ENCODE results near the gene PRSS27. TPM values are rescaled to one million over a fixed set of nuclear protein-coding genes. Genes with fewer than 3 reads are reported as not detected.

Gene PRSS27
- total and polyA plus RNA-seq, 2 of the 4 experiments (the other 2 are of a cell fraction): under 0.01 to 0.58 TPM

DNA sequence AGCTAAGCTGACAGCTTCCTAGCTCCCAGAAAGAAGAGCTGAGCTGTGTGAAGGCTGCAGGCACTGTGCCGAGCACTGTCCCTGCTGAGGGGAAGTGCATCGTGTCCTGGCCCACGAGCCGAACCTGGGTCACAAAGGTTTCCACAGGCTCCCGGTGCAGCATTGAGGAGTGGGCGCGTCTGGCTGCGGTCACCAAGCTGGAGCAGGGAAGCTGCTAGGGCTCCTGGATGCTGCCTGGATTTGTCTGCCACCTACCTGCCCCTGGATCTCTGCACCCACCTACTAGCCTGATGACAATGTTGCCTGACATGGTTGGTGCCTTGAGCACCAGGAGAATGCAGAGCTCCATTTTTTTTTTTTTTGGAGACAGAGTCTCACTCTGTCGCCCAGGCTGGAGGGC lies 25.9 kb upstream of the PRSS27 start:
- H2BK120ac ChIP-seq (ENCODE audit: low read depth, low read length): no peak overlapping the region
- H3K4me3 ChIP-seq (ENCODE audit: insufficient read depth, low read depth, low read length): no peak overlapping the region
- no peak overlapping the region for H3K4ac ChIP-seq (ENCODE audit: low read depth, low read length)
- 91% methylated on average over 5 of the region's 9 CpGs; no CpG with 5 or more reads in 1 of the 2 experiments for WGBS, 2 experiments (ENCODE audit: extremely low coverage in 2 of 2, insufficient read length in 1 of 2)
- no peak overlapping the region for H3K56ac ChIP-seq (ENCODE audit: extremely low read depth, insufficient read depth, low read length)
- in situ Hi-C loops (cut with MboI; ENCODE audit: low sequenced_read_pairs) (no loop called here), intact Hi-C loops (cut with micrococcal nuclease) (no loop called here), dilution Hi-C loops (cut with HindIII; ENCODE audit: low sequenced_read_pairs, unreplicated experiment) (no loop called here)
- BruUV-seq (replicated peaks): no TSS peak
- H3K23ac ChIP-seq (ENCODE audit: low read depth, low read length): no peak overlapping the region
- H3K9me3 ChIP-seq (ENCODE audit: control insufficient read depth, insufficient read depth, low read length): no peaks in the 10 kb centered on the region
- no peak overlapping the region for H2AK9ac ChIP-seq (replicated peaks; ENCODE audit: low read depth, low read length, poor library complexity)
- H2AK5ac ChIP-seq (ENCODE audit: low read depth, low read length): no peak overlapping the region
- H4K91ac ChIP-seq (ENCODE audit: insufficient read depth, low read depth, low read length): no peak overlapping the region
- peaks cover 3 to 4% of the 10 kb centered on the region in 2 experiments; a peak in 1 of 4 replicates for H3K79me1 ChIP-seq (ENCODE audit: low read depth in 1 of 2, low read length in 2 of 2)
- H4K5ac ChIP-seq (ENCODE audit: low read depth, low read length): no peak overlapping the region
- H3K9me1 ChIP-seq (ENCODE audit: insufficient read depth, low read length): no peaks in the 10 kb centered on the region
- ChIA-PET CTCF (no interaction called here), POLR2A (ENCODE audit: unreplicated experiment) (no interaction called here)
- H3K18ac ChIP-seq (ENCODE audit: low read depth, low read length): no peak overlapping the region
- H3K4me2 ChIP-seq (ENCODE audit: low read depth, low read length): no peak overlapping the region
- no peak overlapping the region for H4K8ac ChIP-seq (ENCODE audit: low read depth in 2 of 2, low read length in 2 of 2)
- no peak overlapping the region for H3K27ac ChIP-seq (ENCODE audit: insufficient read depth, low read length)
- no peak overlapping the region for H2BK15ac ChIP-seq (ENCODE audit: low read depth, low read length)
- no peak for ATAC-seq (ENCODE audit: low read depth)
- no peaks in the 10 kb centered on the region for H3K36me3 ChIP-seq (ENCODE audit: control insufficient read depth, insufficient read depth, low read length)
- H4K20me1 ChIP-seq (ENCODE audit: insufficient read depth, low read length): no peaks in the 10 kb centered on the region
- no peak overlapping the region for H3K14ac ChIP-seq (replicated peaks; ENCODE audit: low read depth, low read length)
- no peak overlapping the region for H2BK20ac ChIP-seq (ENCODE audit: low read depth, low read length)
- no peaks in the 10 kb centered on the region; the same call in 1 of the 2 replicates for H3K27me3 ChIP-seq (ENCODE audit: control insufficient read depth, insufficient read depth, low read length)
- no peak for DNase-seq
- no peaks in the 10 kb centered on the region for H3K4me1 ChIP-seq (ENCODE audit: control insufficient read depth, insufficient read depth, low read length)
- H2AFZ ChIP-seq (replicated peaks; ENCODE audit: low read length, poor library complexity): no peak overlapping the region
- H3K9ac ChIP-seq (ENCODE audit: low read depth, low read length): no peak overlapping the region
- H2BK5ac ChIP-seq (ENCODE audit: low read depth, low read length, poor library complexity, severe bottlenecking): no peak overlapping the region
- TF ChIP-seq, protein P1, sequence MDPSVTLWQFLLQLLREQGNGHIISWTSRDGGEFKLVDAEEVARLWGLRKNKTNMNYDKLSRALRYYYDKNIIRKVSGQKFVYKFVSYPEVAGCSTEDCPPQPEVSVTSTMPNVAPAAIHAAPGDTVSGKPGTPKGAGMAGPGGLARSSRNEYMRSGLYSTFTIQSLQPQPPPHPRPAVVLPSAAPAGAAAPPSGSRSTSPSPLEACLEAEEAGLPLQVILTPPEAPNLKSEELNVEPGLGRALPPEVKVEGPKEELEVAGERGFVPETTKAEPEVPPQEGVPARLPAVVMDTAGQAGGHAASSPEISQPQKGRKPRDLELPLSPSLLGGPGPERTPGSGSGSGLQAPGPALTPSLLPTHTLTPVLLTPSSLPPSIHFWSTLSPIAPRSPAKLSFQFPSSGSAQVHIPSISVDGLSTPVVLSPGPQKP (IDR thresholded peaks at IDR 0.05; ENCODE audit: borderline replicate concordance, low read depth, low read length): no peak
- TF ChIP-seq MAFK (IDR thresholded peaks at IDR 0.05; ENCODE audit: low read depth, low read length) (no peak), RFX5 (IDR thresholded peaks at IDR 0.05; ENCODE audit: low read depth, low read length) (no peak), POLR2A (IDR thresholded peaks at IDR 0.05; ENCODE audit: low read depth, low read length) (no peak), MXI1 (IDR thresholded peaks at IDR 0.05; ENCODE audit: borderline replicate concordance, low read depth, low read length) (no peak), CEBPB (IDR thresholded peaks at IDR 0.05; ENCODE audit: low read depth, low read length) (no peak), FOS (IDR thresholded peaks at IDR 0.05; ENCODE audit: low read depth, low read length) (no peak), SMC3 (IDR thresholded peaks at IDR 0.05; ENCODE audit: low read depth, low read length) (no peak), RCOR1 (IDR thresholded peaks at IDR 0.05; ENCODE audit: insufficient replicate concordance, low read length) (no peak), NFE2L2 (IDR thresholded peaks at IDR 0.05; ENCODE audit: low read depth, low read length) (no peak), CHD1 (IDR thresholded peaks at IDR 0.05; ENCODE audit: low read depth, low read length) (no peak), MAZ (IDR thresholded peaks at IDR 0.05; ENCODE audit: borderline replicate concordance, low read depth, low read length) (no peak), RAD21 (IDR thresholded peaks at IDR 0.05; ENCODE audit: low read length) (no peak), BHLHE40 (IDR thresholded peaks at IDR 0.05; ENCODE audit: low read depth, low read length) (no peak)
- TF ChIP-seq, protein P2, sequence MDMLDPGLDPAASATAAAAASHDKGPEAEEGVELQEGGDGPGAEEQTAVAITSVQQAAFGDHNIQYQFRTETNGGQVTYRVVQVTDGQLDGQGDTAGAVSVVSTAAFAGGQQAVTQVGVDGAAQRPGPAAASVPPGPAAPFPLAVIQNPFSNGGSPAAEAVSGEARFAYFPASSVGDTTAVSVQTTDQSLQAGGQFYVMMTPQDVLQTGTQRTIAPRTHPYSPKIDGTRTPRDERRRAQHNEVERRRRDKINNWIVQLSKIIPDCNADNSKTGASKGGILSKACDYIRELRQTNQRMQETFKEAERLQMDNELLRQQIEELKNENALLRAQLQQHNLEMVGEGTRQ (IDR thresholded peaks at IDR 0.05; ENCODE audit: low read depth, low read length): no peak
- TF ChIP-seq, protein P3, sequence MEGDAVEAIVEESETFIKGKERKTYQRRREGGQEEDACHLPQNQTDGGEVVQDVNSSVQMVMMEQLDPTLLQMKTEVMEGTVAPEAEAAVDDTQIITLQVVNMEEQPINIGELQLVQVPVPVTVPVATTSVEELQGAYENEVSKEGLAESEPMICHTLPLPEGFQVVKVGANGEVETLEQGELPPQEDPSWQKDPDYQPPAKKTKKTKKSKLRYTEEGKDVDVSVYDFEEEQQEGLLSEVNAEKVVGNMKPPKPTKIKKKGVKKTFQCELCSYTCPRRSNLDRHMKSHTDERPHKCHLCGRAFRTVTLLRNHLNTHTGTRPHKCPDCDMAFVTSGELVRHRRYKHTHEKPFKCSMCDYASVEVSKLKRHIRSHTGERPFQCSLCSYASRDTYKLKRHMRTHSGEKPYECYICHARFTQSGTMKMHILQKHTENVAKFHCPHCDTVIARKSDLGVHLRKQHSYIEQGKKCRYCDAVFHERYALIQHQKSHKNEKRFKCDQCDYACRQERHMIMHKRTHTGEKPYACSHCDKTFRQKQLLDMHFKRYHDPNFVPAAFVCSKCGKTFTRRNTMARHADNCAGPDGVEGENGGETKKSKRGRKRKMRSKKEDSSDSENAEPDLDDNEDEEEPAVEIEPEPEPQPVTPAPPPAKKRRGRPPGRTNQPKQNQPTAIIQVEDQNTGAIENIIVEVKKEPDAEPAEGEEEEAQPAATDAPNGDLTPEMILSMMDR (conservative IDR thresholded peaks at IDR 0.05; ENCODE audit: low read depth, low read length): no peak
